ENCODE measurements around the gene CHRM2. TPM values are rescaled to one million over a fixed set of nuclear protein-coding genes. Genes with fewer than 3 reads are reported as not detected.

The CHRM2 gene
- total RNA-seq, 6 experiments from 2014 or later = 1.1 to 4.5 (median 3.9) TPM

DNA sequence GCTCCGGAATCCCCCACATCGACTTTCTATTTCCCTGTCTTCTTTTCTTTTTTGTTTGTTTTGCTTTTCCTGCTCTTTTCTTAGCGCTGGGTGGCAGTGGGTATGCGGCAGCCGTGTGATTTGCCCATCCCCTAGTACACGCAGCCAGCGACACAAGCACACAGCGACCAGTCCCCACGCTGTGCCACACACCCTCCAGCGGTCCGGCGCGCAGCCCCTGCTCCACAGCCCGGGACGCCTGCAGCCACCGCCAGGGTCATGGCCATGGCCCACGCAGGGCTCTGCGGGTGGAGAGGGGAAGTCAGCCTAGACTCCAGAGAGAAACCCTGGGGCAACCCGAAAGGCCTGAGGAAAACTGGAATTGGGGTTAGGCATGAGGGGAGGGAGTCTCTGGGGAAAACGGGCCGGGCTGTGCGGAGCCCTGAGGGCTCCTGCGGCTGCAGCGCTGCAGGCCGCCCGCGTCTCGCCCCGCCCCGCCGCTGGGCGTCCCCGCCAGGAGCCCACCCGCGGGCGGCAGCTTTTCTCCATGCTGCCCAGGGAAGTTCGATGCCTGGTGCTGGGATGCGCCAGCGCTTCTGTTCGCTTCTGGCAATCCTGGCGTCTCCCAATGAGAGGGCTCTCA, 2.5 kb downstream of the CHRM2 start:
- H3K4me1 Mint-ChIP-seq (ENCODE audit: low read depth) = peaks cover 24% of the 10 kb centered on the region
- H3K36me3 Mint-ChIP-seq (ENCODE audit: low read depth) = no peaks in the 10 kb centered on the region
- no peak for TF ChIP-seq CTCF (IDR thresholded peaks at IDR 0.05)
- H3K27me3 Mint-ChIP-seq (ENCODE audit: insufficient read depth) = peaks cover 19% of the 10 kb centered on the region
- no peak overlapping the region for H3K27ac Mint-ChIP-seq
- H3K9me3 Mint-ChIP-seq = no peaks in the 10 kb centered on the region
- H3K4me3 Mint-ChIP-seq = peak overlapping the region; percentile 88
- no peak for DNase-seq

GRCh38 chr7:136874393-136875032, 6.1 kb downstream of the CHRM2 start:
- no peak overlapping the region for H3K27ac Mint-ChIP-seq
- no peaks in the 10 kb centered on the region for H3K36me3 Mint-ChIP-seq (ENCODE audit: low read depth)
- no peak overlapping the region for H3K4me3 Mint-ChIP-seq
- H3K9me3 Mint-ChIP-seq = no peaks in the 10 kb centered on the region
- H3K4me1 Mint-ChIP-seq (ENCODE audit: low read depth) = peaks cover 26% of the 10 kb centered on the region
- H3K27me3 Mint-ChIP-seq (ENCODE audit: insufficient read depth) = peaks cover 15% of the 10 kb centered on the region
- TF ChIP-seq CTCF (IDR thresholded peaks at IDR 0.05) = peak; percentile 70
- DNase-seq = no peak

DNA sequence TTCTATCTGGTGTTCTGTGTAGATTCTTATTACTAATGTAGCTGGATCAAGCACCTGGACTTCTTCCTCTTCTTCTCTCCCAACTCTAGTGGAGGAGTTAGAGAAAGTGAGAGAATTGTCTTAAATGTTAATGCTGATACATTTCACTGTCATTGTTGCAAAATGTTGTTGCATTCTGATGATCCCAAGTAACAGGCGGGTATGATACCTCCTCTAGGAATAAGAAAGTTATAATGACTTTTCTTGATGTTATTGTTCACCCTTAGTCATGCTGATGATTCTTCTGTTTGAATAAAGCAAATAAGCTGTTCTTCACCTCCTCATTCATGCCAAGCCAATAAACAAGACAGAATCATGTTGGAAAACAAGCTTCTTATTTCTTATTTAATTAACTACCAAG, 9.1 kb downstream of the CHRM2 start:
- Mint-ChIP-seq H3K9me3 (no peaks in the 10 kb centered on the region), H3K4me1 (ENCODE audit: low read depth) (peaks cover 14% of the 10 kb centered on the region; the same call in 1 of the 2 replicates), H3K4me3 (no peak overlapping the region), H3K27me3 (ENCODE audit: insufficient read depth) (peaks cover under 1% of the 10 kb centered on the region), H3K27ac (no peak overlapping the region), H3K36me3 (ENCODE audit: low read depth) (no peaks in the 10 kb centered on the region)
- no peak for DNase-seq
- TF ChIP-seq CTCF (IDR thresholded peaks at IDR 0.05) = no peak

DNA sequence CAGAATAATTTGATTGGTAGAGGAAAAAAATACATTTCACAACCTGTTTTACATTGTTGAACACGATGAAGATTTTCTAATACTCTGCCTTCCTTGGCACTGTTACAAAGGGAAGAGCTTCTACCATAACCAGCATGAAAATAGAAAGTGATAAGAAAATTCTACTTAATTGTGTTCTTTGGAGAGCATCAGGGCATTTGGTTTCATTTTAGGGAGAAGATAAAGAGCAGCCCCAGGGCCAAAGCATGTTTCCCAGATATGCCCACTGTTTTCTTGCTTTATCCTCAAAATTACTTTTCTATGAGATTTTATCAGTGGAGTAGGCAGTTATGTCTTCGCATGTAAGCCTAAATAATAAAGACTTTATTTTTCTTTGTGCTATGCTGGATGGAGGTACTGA, 9.5 kb downstream of the CHRM2 start:
- Mint-ChIP-seq H3K9me3 (no peaks in the 10 kb centered on the region), H3K36me3 (ENCODE audit: low read depth) (no peaks in the 10 kb centered on the region), H3K4me1 (ENCODE audit: low read depth) (peaks cover 14% of the 10 kb centered on the region; the same call in 1 of the 2 replicates), H3K27ac (no peak overlapping the region), H3K4me3 (no peak overlapping the region), H3K27me3 (ENCODE audit: insufficient read depth) (no peaks in the 10 kb centered on the region; the same call in 1 of the 2 replicates)
- DNase-seq = no peak
- TF ChIP-seq CTCF (IDR thresholded peaks at IDR 0.05) = no peak

GRCh38 chr7:136878878-136879277, 10.4 kb downstream of the CHRM2 start:
- TF ChIP-seq CTCF (IDR thresholded peaks at IDR 0.05) = no peak
- Mint-ChIP-seq H3K27ac (no peak overlapping the region), H3K4me1 (ENCODE audit: low read depth) (peaks cover 14% of the 10 kb centered on the region; the same call in 1 of the 2 replicates), H3K9me3 (no peaks in the 10 kb centered on the region), H3K27me3 (ENCODE audit: insufficient read depth) (no peaks in the 10 kb centered on the region; the same call in 1 of the 2 replicates), H3K4me3 (no peak overlapping the region), H3K36me3 (ENCODE audit: low read depth) (no peaks in the 10 kb centered on the region)
- no peak for DNase-seq

All from HFFc6 (cell line).